Liver (tissue), 9 donors: ENCODE data around the gene PPOX. TPM values are rescaled to one million over a fixed set of nuclear protein-coding genes. Genes with fewer than 3 reads are reported as not detected.

Experiments used
- DNase-seq: peaks from one replicate; pipeline ENCODE4 v3.0.0-alpha.2; 2017; ENCODE audit warnings: low spot score
- H3K27ac ChIP-seq, 2 donors: one replicate each; pipeline ENCODE4 v1.7.0; 2013; ENCODE audit warnings: inconsistent platforms in 2 of 2, low read length in 2 of 2, control low read depth in 1 of 2, low read depth in 1 of 2, mild to moderate bottlenecking in 1 of 2
- H3K27me3 ChIP-seq, 4 donors: one replicate each; pipeline versions ENCODE4 v1.6.1 to v1.7.0; 2013; ENCODE audit warnings: low read length in 3 of 4, inconsistent platforms in 1 of 4, mild to moderate bottlenecking in 1 of 4, moderate library complexity in 1 of 4; ENCODE audit not compliant: control insufficient read depth in 4 of 4, insufficient read depth in 4 of 4
- H3K36me3 ChIP-seq, 4 donors: one replicate each; pipeline versions ENCODE4 v1.6.1 to v1.7.0; 2013; ENCODE audit warnings: low read length in 3 of 4, mild to moderate bottlenecking in 3 of 4, low read depth in 1 of 4, moderate library complexity in 1 of 4; ENCODE audit not compliant: control insufficient read depth in 4 of 4, insufficient read depth in 3 of 4
- H3K4me1 ChIP-seq, 4 donors: one replicate each; pipeline versions ENCODE4 v1.6.1 to v1.7.0; 2013; ENCODE audit warnings: low read length in 3 of 4, mild to moderate bottlenecking in 3 of 4, moderate library complexity in 1 of 4; ENCODE audit not compliant: control insufficient read depth in 4 of 4, insufficient read depth in 4 of 4
- H3K4me3 ChIP-seq, 3 donors: one replicate each; pipeline versions ENCODE4 v1.6.1 to v1.7.0; 2013; ENCODE audit warnings: low read length in 3 of 3, control low read depth in 1 of 3, low read depth in 1 of 3, mild to moderate bottlenecking in 1 of 3
- H3K9ac ChIP-seq, 2 donors: one replicate each; pipeline ENCODE4 v1.7.0; 2013; ENCODE audit warnings: low read length in 2 of 2, mild to moderate bottlenecking in 2 of 2, moderate library complexity in 2 of 2, control low read depth in 1 of 2, low read depth in 1 of 2
- H3K9me3 ChIP-seq, 4 donors: one replicate each; pipeline versions ENCODE4 v1.6.1 to v1.7.0; 2013; ENCODE audit warnings: low read length in 3 of 4; ENCODE audit not compliant: control insufficient read depth in 4 of 4
- EGR1 ChIP-seq, 2 donors: IDR thresholded peaks; 2 replicates each; pipeline ENCODE4 v1.6.1; 2016 to 2018; ENCODE audit warnings: antibody characterized with exemption in 2 of 2, low read depth in 2 of 2
- FOXA1 ChIP-seq: IDR thresholded peaks from 2 replicates; pipeline ENCODE4 v1.6.1; 2016; ENCODE audit warnings: antibody characterized with exemption
- FOXA2 ChIP-seq: IDR thresholded peaks from 2 replicates; pipeline ENCODE4 v1.6.1; 2016; ENCODE audit warnings: antibody characterized with exemption
- HNF4A ChIP-seq, 2 donors: conservative IDR thresholded peaks; 2 replicates each; pipeline ENCODE4 v1.6.1; 2016; ENCODE audit warnings: antibody characterized with exemption in 2 of 2, mild to moderate bottlenecking in 2 of 2
- HNF4G ChIP-seq: IDR thresholded peaks from 2 replicates; pipeline ENCODE4 v1.6.1; 2016; ENCODE audit warnings: antibody characterized with exemption
- NR2F2 ChIP-seq: IDR thresholded peaks from 2 replicates; pipeline ENCODE4 v1.6.1; 2016; ENCODE audit warnings: antibody characterized with exemption
- RAD21 ChIP-seq, 2 donors: IDR thresholded peaks; 2 replicates each; pipeline ENCODE4 v1.6.1; 2016; ENCODE audit warnings: antibody characterized with exemption in 2 of 2, mild to moderate bottlenecking in 2 of 2
- REST ChIP-seq: IDR thresholded peaks from 2 replicates; pipeline ENCODE4 v1.6.1; 2016; ENCODE audit warnings: antibody characterized with exemption, mild to moderate bottlenecking
- RXRA ChIP-seq, 2 donors: IDR thresholded peaks; 2 replicates each; pipeline ENCODE4 v1.6.1; 2017 to 2018; ENCODE audit warnings: antibody characterized with exemption in 2 of 2, mild to moderate bottlenecking in 1 of 2
- SP1 ChIP-seq: IDR thresholded peaks from 2 replicates; pipeline ENCODE4 v1.6.1; 2018; ENCODE audit warnings: antibody characterized with exemption, mild to moderate bottlenecking
- TAF1 ChIP-seq: conservative IDR thresholded peaks from 2 replicates; pipeline ENCODE4 v1.6.1; 2016; ENCODE audit warnings: antibody characterized with exemption, mild to moderate bottlenecking
- YY1 ChIP-seq: IDR thresholded peaks from 2 replicates; pipeline ENCODE4 v1.6.1; 2016; ENCODE audit warnings: antibody characterized with exemption, mild to moderate bottlenecking
- ZBTB33 ChIP-seq: IDR thresholded peaks from 2 replicates; pipeline ENCODE4 v1.6.1; 2016; ENCODE audit warnings: antibody characterized with exemption
- WGBS: extraction: QIAGEN DNeasy Blood & Tissue Kit; methylation state at CpG from one replicate; pipeline ENCODE4 v1.1.7; 2013; 5-methylcytosine and 5-hydroxymethylcytosine counted together
- polyA plus RNA-seq, 2 donors: library from polyadenylated mRNA; stranded (reverse) in 1 of 2; unstranded in 1 of 2; fragments of 200-250 nt in 1 of 2; fragments of >200 nt in 1 of 2; fragmentation: Nextera tagmentation in 1 of 2; extraction: Ambion mirVana in 1 of 2; gene quantifications; one replicate each; pipeline versions ENCODE4 v1.2.1 to v1.2.3, GENCODE V29; 2013 to 2015
- total RNA-seq, 2 donors: library from RNA; depleted of rRNA; stranded (reverse); fragments of >200 nt; gene quantifications; one replicate each; pipeline ENCODE4 v1.2.3, GENCODE V29; 2014
- TF ChIP-seq, protein P1 (sequence below): IDR thresholded peaks from 2 replicates; pipeline ENCODE4 v1.6.1; 2016; ENCODE audit warnings: antibody characterized with exemption
- TF ChIP-seq, protein P2 (sequence below): IDR thresholded peaks from 2 replicates; pipeline ENCODE4 v1.6.1; 2016; ENCODE audit warnings: antibody characterized with exemption
- donor health status: healthy.
- donor health status: healthy.
- donor health status: healthy.
- donor health status: healthy.
- donor health status: healthy.

PPOX gene
- total and polyA plus RNA-seq, 4 donors: 6.2 to 106 (median 7.9) TPM

DNA sequence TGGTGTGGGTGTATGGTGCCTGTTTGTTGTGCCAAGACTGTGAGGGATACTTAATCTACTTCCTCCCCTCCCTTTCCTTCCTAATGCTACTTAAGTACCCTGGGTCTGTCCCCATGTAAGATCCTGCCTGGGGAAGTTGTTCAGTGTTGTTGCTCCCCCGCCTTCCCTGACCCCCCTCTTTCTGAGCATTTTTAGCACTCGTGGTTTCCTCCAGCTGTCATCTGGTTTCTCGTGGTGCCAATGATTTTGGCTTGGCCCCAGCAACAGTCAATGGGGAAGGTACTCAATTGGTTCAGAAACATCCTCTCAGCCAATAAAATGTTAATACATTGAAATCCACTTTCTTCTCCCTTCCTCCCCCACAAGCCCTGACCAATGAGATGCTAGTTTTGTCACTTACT, 19.1 kb downstream of the PPOX start:
- H3K4me3 ChIP-seq: no peak overlapping the region
- no peaks in the 10 kb centered on the region for H3K9me3 ChIP-seq
- WGBS: 30% methylated on average over 3 of the region's 3 CpGs
- H3K9ac ChIP-seq: no peak overlapping the region
- H3K36me3 ChIP-seq: no peaks in the 10 kb centered on the region
- H3K27ac ChIP-seq: peak overlapping the region; percentile 77 to 78
- H3K4me1 ChIP-seq: peaks cover 0 to 3% (median 1%) of the 10 kb centered on the region in 4 donors
- TF ChIP-seq RAD21 (IDR thresholded peaks at IDR 0.05) (peak in 1 of 2 donors; percentile 22), SP1 (peak; percentile 46), ZBTB33 (no peak), NR2F2 (peak; percentile 63), EGR1 (IDR thresholded peaks at IDR 0.05; ENCODE audit: low read depth in 2 of 2) (peak; percentile 10 to 58), YY1 (peak; percentile 27), HNF4G (no peak)
- TF ChIP-seq, protein P1, sequence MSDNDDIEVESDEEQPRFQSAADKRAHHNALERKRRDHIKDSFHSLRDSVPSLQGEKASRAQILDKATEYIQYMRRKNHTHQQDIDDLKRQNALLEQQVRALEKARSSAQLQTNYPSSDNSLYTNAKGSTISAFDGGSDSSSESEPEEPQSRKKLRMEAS: peak; percentile 79
- no peaks in the 10 kb centered on the region for H3K27me3 ChIP-seq
- DNase-seq: no peak

DNA sequence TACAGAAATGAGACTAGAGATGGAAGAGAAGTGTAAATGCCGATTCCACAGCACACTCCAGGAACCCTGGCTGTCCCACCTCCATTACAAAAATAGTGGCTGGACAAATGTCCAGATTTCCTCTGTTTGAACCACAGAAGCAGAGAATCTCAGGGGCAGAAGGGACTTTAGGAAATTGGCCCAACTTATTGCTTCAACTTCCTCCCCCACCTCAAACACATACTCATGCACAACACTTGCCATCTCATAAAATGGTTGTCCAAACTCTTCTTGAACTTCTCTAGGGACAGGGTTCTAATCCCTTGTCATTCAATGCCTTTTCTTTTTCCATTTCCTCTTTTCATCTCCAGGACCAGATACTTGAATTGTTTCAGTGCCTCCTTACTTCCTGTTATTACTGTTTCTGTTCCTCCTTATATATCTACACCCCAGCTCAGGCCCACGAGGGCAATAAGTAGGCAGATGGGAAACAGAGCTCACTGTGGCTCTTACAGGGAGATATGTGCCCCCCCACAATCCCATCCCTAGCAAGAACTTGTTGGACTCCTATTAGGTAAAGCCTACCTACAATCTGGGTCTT, 19.6 kb downstream of the PPOX start:
- Histone ChIP-seq H3K4me1 (peaks cover 0 to 3% (median 1%) of the 10 kb centered on the region in 4 donors), H3K27ac (peak overlapping the region; percentile 77 to 78), H3K36me3 (peaks cover 0 to 1% (median 0%) of the 10 kb centered on the region in 4 donors), H3K9ac (no peak overlapping the region), H3K4me3 (no peak overlapping the region), H3K9me3 (no peaks in the 10 kb centered on the region), H3K27me3 (no peaks in the 10 kb centered on the region)
- DNase-seq: no peak
- WGBS: 58% methylated on average over 2 of the region's 2 CpGs
- TF ChIP-seq EGR1 (IDR thresholded peaks at IDR 0.05; ENCODE audit: low read depth in 2 of 2) (peak in 1 of 2 donors; percentile 13), TAF1 (no peak), FOXA2 (no peak), HNF4G (no peak)
- TF ChIP-seq, protein P2, sequence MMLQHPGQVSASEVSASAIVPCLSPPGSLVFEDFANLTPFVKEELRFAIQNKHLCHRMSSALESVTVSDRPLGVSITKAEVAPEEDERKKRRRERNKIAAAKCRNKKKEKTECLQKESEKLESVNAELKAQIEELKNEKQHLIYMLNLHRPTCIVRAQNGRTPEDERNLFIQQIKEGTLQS: no peak

DNA sequence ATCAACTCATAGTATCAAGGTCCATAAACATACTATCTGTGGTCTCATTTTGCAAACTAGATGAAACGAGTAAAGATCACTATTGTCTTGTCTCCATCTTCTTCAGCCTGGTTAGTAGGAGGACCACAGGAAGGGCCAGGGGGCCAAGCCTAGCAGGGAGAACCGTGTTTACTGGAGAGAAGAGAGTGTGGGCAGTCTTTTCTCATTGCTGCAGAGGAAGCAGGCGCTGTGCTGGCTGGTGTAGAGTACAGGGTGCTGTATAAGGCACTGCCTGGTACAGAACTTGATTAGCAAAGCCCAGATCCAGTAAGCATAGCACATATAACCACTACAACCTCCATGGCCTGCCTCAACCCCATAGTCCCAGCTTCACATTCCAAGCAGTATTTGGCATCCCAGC, 21.1 kb downstream of the PPOX start:
- Histone ChIP-seq H3K36me3 (peaks cover 0 to 5% (median under 1%) of the 10 kb centered on the region in 4 donors), H3K27me3 (no peaks in the 10 kb centered on the region), H3K4me3 (no peak overlapping the region), H3K27ac (no peak overlapping the region), H3K4me1 (peaks cover 0 to 3% (median 1%) of the 10 kb centered on the region in 4 donors), H3K9me3 (no peaks in the 10 kb centered on the region), H3K9ac (no peak overlapping the region)
- TF ChIP-seq RXRA (IDR thresholded peaks at IDR 0.05) (no peak), TAF1 (no peak), REST (no peak), FOXA1 (no peak), HNF4A (conservative IDR thresholded peaks at IDR 0.05) (no peak)
- TF ChIP-seq, protein P2: no peak
- no peak for DNase-seq
- WGBS: 80% methylated on average over 3 of the region's 3 CpGs
